ENCODE data around the gene AACS.

Gene AACS

DNA sequence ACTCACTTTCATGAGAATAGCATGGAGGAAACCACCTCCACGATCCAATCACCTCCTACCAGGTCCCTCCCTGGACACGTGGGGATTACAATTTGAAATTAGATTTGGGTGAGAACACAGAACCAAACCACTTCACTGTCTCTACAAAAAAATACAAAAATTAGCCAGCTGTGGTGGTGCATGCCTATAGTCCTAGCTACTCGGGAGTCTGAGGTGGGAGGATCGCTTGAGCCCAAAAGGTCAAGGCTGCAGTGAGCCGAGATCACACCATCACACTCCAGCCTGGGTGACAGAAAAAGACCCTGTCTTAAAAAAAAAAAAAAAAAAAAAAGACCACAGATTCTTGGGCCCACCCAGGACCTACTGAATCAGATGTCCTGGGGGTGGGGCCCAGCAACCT, 43.5 kb upstream of the AACS start:
- Mint-ChIP-seq H3K4me3 (no peak overlapping the region), H3K27me3 (ENCODE audit: low read depth, poor library complexity) (no peaks in the 10 kb centered on the region), H3K36me3 (ENCODE audit: low read depth) (peaks cover 65% of the 10 kb centered on the region), H3K9me3 (peaks cover 6% of the 10 kb centered on the region), H3K4me1 (peaks cover 5% of the 10 kb centered on the region), H3K27ac (no peak overlapping the region)
- TF ChIP-seq CTCF (IDR thresholded peaks at IDR 0.05): no peak
- DNase-seq: no peak

- TF ChIP-seq CTCF (IDR thresholded peaks at IDR 0.05): no peak
- DNase-seq: no peak
- H3K4me3 Mint-ChIP-seq: no peak overlapping the region
- H3K36me3 Mint-ChIP-seq (ENCODE audit: low read depth): peaks cover 67% of the 10 kb centered on the region
- H3K4me1 Mint-ChIP-seq: peaks cover 5% of the 10 kb centered on the region
- H3K9me3 Mint-ChIP-seq: peaks cover 6% of the 10 kb centered on the region
- no peaks in the 10 kb centered on the region for H3K27me3 Mint-ChIP-seq (ENCODE audit: low read depth, poor library complexity)
- no peak overlapping the region for H3K27ac Mint-ChIP-seq
Measured at GRCh38 chr12:125023065-125023464, 42.2 kb upstream of the AACS start.

- H3K27ac Mint-ChIP-seq: peak overlapping the region; percentile 11
- TF ChIP-seq CTCF (IDR thresholded peaks at IDR 0.05): no peak
- DNase-seq: no peak
- H3K27me3 Mint-ChIP-seq (ENCODE audit: low read depth, poor library complexity): no peaks in the 10 kb centered on the region
- no peak overlapping the region for H3K4me3 Mint-ChIP-seq
- H3K4me1 Mint-ChIP-seq: peaks cover 12% of the 10 kb centered on the region
- H3K36me3 Mint-ChIP-seq (ENCODE audit: low read depth): peaks cover 62% of the 10 kb centered on the region
- peaks cover 6% of the 10 kb centered on the region for H3K9me3 Mint-ChIP-seq
Measured at GRCh38 chr12:125024949-125025563, 40.2 kb upstream of the AACS start.

DNA sequence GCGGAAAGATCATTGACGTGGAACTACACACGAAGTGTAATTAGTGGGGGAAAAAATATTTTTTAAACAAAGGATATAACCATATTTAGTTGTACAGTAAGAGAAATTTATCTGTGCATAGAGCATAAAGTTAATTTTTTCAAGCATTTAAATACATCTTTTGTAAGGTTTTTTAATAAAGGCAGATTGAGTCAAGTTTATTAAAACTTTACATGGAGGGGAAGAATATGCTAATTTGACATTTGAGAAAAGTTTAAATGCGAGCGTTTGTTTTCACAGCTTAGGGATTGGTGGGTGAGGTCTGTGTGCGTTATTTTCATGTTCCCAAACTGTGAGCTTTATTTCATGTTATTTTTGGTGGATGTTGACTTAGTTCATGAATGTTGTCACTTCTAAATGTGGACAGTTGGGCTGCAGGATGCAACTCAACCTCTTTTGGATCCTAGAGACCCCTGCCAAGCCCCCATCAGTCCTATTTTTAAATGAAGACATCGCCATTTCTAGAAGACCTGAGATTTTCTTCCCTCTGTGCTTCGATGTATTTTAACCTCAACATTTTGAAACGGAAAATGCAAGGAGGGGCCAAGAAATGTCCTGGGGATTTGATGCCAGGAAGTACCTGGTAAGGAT, 39.5 kb upstream of the AACS start:
- Mint-ChIP-seq H3K27ac (peak overlapping the region; percentile 11), H3K36me3 (ENCODE audit: low read depth) (peaks cover 62% of the 10 kb centered on the region), H3K4me3 (no peak overlapping the region), H3K4me1 (peaks cover 13% of the 10 kb centered on the region), H3K27me3 (ENCODE audit: low read depth, poor library complexity) (no peaks in the 10 kb centered on the region), H3K9me3 (peaks cover 6% of the 10 kb centered on the region)
- TF ChIP-seq CTCF (IDR thresholded peaks at IDR 0.05): no peak
- DNase-seq: no peak

DNA sequence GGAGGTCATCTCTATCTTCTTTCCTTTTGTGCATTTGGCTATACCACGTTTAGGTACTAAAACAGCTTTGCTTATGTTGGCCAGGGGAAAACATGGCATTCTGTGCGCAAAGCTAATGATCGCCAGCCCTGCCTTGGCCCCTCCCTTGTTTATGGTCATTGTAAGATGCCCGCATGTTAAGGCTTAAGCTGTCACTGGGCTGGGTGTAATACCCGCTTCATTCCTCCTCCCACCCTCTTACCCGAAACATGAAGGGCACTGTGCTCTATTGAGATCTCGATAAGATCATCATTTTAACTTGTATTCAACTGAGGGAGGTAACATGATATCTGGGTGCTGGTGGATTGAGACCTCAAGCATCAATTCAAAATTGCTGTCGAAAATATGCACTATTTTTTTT, 37.1 kb upstream of the AACS start:
- peaks cover 18% of the 10 kb centered on the region for H3K4me1 Mint-ChIP-seq
- no peak for DNase-seq
- H3K36me3 Mint-ChIP-seq (ENCODE audit: low read depth): peaks cover 39% of the 10 kb centered on the region
- H3K27ac Mint-ChIP-seq: no peak overlapping the region
- H3K27me3 Mint-ChIP-seq (ENCODE audit: low read depth, poor library complexity): no peaks in the 10 kb centered on the region
- H3K4me3 Mint-ChIP-seq: no peak overlapping the region
- TF ChIP-seq CTCF (IDR thresholded peaks at IDR 0.05): no peak
- H3K9me3 Mint-ChIP-seq: peaks cover 1% of the 10 kb centered on the region

All from nephron progenitor cell (in vitro differentiated cells).